BLaER1 treated with 17β-estradiol and CSF1 and Interleukin-3, amounts not matched to agents 10 nM and 100 nM (cell line): ENCODE measurements around the gene PLEKHA7.
"Not testable (repeated sequence)": the region's sequence is repeated elsewhere in the genome, so short reads cannot be mapped to it uniquely, and the experiment has no call there.

Source experiments
- H3K27ac ChIP-seq, 11 experiments: shearing (Covaris generic); formaldehyde crosslinking; 2 replicates each; pipeline ENCODE4 v1.8.1; 2022
- H3K27me3 ChIP-seq, 11 experiments: shearing (Covaris generic); formaldehyde crosslinking; 2 replicates each; pipeline ENCODE4 v1.8.1; 2022
- H3K36me3 ChIP-seq, 11 experiments: shearing (Covaris generic); formaldehyde crosslinking; 2 replicates each; pipeline ENCODE4 v1.8.1; 2022
- H3K4me1 ChIP-seq, 10 experiments: shearing (Covaris generic); formaldehyde crosslinking; 2 replicates each; pipeline ENCODE4 v1.8.1; 2022
- H3K4me2 ChIP-seq, 11 experiments: shearing (Covaris generic); formaldehyde crosslinking; 2 replicates each; pipeline ENCODE4 v1.8.1; 2022
- H3K4me3 ChIP-seq, 10 experiments: shearing (Covaris generic); formaldehyde crosslinking; 2 replicates each; pipeline ENCODE4 v1.8.1; 2022
- H3K9ac ChIP-seq, 11 experiments: shearing (Covaris generic); formaldehyde crosslinking; 2 replicates each; pipeline ENCODE4 v1.8.1; 2022
- H3K9me3 ChIP-seq, 11 experiments: shearing (Covaris generic); formaldehyde crosslinking; replicated peaks in 1 of 11; 2 replicates each; pipeline ENCODE4 v1.8.1; 2022
- H4K20me1 ChIP-seq, 11 experiments: shearing (Covaris generic); formaldehyde crosslinking; 2 replicates each; pipeline ENCODE4 v1.8.1; 2022
- Cebpa-rat ChIP-seq, 11 experiments: shearing (Covaris generic); IDR thresholded peaks; 2 replicates each; pipeline ENCODE4 v1.8.1; 2022

PLEKHA7 gene

DNA sequence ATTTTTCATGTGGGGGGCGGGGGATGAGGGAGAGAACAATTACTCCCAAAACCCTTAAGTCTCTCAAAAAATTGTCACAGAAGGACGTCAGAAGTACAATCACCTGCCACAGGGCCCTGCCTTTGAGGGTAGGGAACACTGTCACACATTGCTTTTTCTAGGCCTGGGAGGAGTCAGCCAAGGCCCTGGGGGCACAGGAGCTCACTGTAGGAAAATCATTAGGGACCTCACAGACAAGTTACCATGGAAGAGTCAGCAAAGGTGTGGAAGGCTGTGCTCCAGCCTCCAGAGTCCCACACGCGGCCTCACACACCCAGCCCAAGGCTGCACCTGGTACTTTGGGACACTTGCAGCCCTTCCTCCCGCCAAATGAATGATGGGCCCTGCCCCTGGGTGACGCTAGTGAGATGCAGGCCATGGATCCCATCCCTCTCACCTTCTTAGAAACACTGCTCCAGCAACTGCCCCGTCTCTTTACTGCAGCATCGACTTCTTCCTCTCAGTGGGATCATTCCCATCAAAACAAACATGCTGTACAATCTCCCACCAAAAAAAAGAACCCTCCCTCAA, 3.3 kb downstream of the PLEKHA7 start:
- peaks cover 0 to 27% (median 8%) of the 10 kb centered on the region in 11 experiments; a peak in 8 of 22 replicates for H4K20me1 ChIP-seq
- no peaks in the 10 kb centered on the region for H3K36me3 ChIP-seq
- H3K27me3 ChIP-seq, result peaks cover 53 to 64% (median 58%) of the 10 kb centered on the region in 11 experiments
- H3K9me3 ChIP-seq, result peaks cover 0 to 6% (median under 1%) of the 10 kb centered on the region in 11 experiments; a peak in 5 of 22 replicates
- H3K4me3 ChIP-seq, result no peak overlapping the region
- peaks cover 0 to 13% (median 7%) of the 10 kb centered on the region in 10 experiments; a peak in 13 of 20 replicates for H3K4me1 ChIP-seq
- no peak overlapping the region for H3K4me2 ChIP-seq
- no peak overlapping the region for H3K9ac ChIP-seq
- no peak for TF ChIP-seq Cebpa-rat (IDR thresholded peaks at IDR 0.05)
- H3K27ac ChIP-seq, result no peak overlapping the region

DNA sequence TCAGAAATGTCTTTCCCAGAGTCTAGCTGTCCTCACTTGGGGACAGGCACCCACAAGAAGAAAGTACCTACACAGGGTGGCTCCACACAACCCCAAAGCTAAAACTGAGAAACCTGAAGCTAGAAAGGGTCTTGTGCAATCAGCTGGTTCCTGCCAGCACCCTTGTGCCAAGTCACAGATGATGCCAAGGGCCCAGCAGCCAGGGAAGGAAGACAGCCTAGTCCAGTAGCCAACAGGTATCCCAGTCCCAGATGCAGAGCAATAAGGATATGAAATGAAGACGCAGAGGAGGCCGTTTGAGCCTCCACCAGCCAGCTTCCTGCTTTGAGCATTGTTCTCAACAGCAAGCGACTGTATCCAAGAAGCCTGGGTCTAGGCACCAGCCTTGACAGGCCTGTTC, 6.1 kb downstream of the PLEKHA7 start:
- TF ChIP-seq Cebpa-rat (IDR thresholded peaks at IDR 0.05), result 0 out of 22 replicates have a peak, but pooled peaks of 1 of the 11 experiments have one; percentile 6
- H3K27ac ChIP-seq, result no peak overlapping the region
- H3K4me1 ChIP-seq, result no peaks in the 10 kb centered on the region

DNA sequence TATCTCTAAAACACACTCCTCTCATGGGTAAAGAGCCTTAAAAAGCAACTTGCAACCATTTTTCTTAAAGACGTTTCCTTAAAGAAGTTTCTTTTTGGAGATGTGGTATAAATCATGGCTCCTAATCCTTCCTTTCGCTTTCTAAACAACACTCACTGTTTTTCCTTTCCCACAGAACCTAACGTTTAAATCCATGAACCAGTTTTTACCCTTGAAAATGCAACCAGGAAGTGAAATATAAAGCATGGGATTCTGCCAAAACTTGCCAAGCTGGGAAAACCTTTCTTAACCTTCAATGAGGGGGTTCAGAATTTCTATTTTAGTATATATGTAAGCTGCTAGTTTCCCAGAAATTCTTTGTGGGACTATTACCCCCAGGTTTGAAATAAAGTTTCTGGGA, 8.6 kb downstream of the PLEKHA7 start:
- Histone ChIP-seq H3K4me1 (no peaks in the 10 kb centered on the region), H3K27ac (no peak overlapping the region), H3K4me2 (no peak overlapping the region), H3K9ac (no peak overlapping the region), H3K36me3 (no peaks in the 10 kb centered on the region), H3K27me3 (peaks cover 2 to 12% (median 7%) of the 10 kb centered on the region in 11 experiments; a peak in 21 of 22 replicates), H4K20me1 (no peaks in the 10 kb centered on the region), H3K4me3 (no peak overlapping the region), H3K9me3 (peaks cover 3 to 13% (median 9%) of the 10 kb centered on the region in 11 experiments; a peak in 14 of 22 replicates)
- no peak for TF ChIP-seq Cebpa-rat (IDR thresholded peaks at IDR 0.05)

More for the DNA sequence above, 6.1 kb downstream of the PLEKHA7 start:
- Histone ChIP-seq H3K27me3 (peaks cover 27 to 36% (median 31%) of the 10 kb centered on the region in 11 experiments), H3K9ac (no peak overlapping the region), H3K9me3 (peaks cover 3 to 13% (median 9%) of the 10 kb centered on the region in 11 experiments; a peak in 14 of 22 replicates), H3K36me3 (no peaks in the 10 kb centered on the region), H3K4me2 (no peak overlapping the region), H3K4me3 (no peak overlapping the region), H4K20me1 (peaks cover 0 to 20% (median 0%) of the 10 kb centered on the region in 11 experiments; a peak in 8 of 22 replicates)

DNA sequence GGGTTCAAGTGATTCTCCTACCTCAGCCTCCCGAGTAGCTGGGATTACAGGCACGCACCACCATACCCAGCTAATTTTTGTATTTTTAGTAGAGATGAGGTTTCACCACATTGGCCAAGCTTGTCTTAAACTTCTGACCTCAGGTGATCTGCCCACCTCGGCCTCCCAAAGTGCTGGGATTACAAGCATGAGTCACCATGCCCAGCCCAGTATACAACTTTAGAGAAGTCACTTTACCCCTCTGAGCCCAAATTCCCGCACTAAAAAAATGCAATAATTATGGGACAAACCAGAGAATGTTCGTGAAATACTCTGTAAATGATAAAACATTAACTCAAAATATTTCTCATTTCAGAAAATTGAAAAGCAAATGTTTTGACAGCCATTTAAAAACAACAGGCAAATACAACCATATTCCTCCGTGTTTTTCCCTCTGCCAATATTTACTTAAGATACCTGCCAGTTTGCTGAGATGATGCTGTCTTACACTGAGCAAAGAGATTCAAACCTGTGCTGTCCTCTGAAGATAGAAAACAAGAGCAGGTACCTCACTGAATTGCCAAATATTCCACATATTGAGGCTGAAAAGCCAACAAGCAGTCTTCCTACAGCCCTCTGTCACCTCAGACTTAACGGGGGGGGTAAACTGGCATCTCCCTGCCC, 9.6 kb downstream of the PLEKHA7 start:
- H3K27me3 ChIP-seq, result peaks cover 0 to 1% (median 0%) of the 10 kb centered on the region in 11 experiments; a peak in 1 of 22 replicates
- H3K4me2 ChIP-seq, result no peak overlapping the region
- H3K4me1 ChIP-seq, result no peaks in the 10 kb centered on the region
- no peak overlapping the region for H3K9ac ChIP-seq
- no peak overlapping the region for H3K4me3 ChIP-seq
- no peak for TF ChIP-seq Cebpa-rat (IDR thresholded peaks at IDR 0.05)
- H3K36me3 ChIP-seq, result no peaks in the 10 kb centered on the region
- H4K20me1 ChIP-seq, result no peaks in the 10 kb centered on the region
- H3K27ac ChIP-seq, result no peak overlapping the region
- H3K9me3 ChIP-seq, result peaks cover 3 to 13% (median 9%) of the 10 kb centered on the region in 11 experiments; a peak in 14 of 22 replicates

DNA sequence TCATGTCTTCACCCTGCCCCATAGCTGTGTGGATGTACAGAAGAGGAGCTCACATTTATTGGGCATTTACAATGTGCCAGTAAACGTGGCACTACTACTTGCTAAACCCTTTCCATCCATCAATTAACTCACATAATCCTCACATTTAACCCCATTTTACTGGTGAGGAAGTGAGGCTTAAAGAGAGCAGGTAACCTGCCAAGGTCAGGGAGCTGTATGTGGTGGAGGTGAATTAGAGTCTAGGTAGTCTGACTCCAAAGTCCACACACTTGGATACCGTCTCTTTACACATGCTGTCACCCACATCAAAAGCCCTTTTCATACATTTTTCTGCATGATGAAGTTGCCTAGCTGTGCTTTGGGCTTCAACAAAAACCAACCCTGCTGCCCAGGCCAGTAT, 10.8 kb downstream of the PLEKHA7 start:
- Histone ChIP-seq H4K20me1 (no peaks in the 10 kb centered on the region), H3K9me3 (peaks cover 3 to 13% (median 9%) of the 10 kb centered on the region in 11 experiments; a peak in 14 of 22 replicates), H3K27me3 (no peaks in the 10 kb centered on the region), H3K4me2 (no peak overlapping the region), H3K4me3 (no peak overlapping the region), H3K27ac (no peak overlapping the region), H3K4me1 (no peaks in the 10 kb centered on the region), H3K9ac (no peak overlapping the region), H3K36me3 (no peaks in the 10 kb centered on the region)
- no peak for TF ChIP-seq Cebpa-rat (IDR thresholded peaks at IDR 0.05)

GRCh38 chr11:17002543-17002942, 11.7 kb downstream of the PLEKHA7 start:
- TF ChIP-seq Cebpa-rat (IDR thresholded peaks at IDR 0.05), result no peak
- H4K20me1 ChIP-seq, result no peaks in the 10 kb centered on the region
- H3K4me2 ChIP-seq, result no peak overlapping the region
- no peaks in the 10 kb centered on the region for H3K36me3 ChIP-seq
- H3K9ac ChIP-seq, result no peak overlapping the region
- H3K27me3 ChIP-seq, result no peaks in the 10 kb centered on the region
- H3K27ac ChIP-seq, result no peak overlapping the region
- peaks cover 3 to 13% (median 9%) of the 10 kb centered on the region in 11 experiments; a peak in 14 of 22 replicates for H3K9me3 ChIP-seq
- no peak overlapping the region for H3K4me3 ChIP-seq
- H3K4me1 ChIP-seq, result no peaks in the 10 kb centered on the region

DNA sequence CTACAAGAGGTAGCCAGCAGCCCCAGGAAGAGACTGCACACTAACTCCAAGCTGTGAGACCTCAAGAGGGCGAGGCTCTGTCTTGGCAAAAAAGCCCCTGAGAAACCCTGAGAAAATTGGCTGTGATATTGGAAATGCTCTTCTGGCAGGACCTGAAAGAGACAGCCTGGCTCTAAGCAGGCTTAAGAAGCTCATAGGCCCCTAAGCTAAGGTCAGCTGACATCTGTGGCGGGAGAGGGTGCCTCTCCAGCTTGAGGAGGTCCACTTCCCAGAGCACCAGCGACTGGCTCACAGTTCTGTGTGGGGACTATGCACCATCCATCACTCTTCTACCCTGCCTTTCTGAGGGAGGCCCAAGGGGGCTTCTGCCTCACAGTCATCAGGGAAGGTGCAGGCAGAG, 12.4 kb downstream of the PLEKHA7 start:
- TF ChIP-seq Cebpa-rat (IDR thresholded peaks at IDR 0.05), result no peak
- Histone ChIP-seq H3K27ac (no peak overlapping the region), H3K4me2 (no peak overlapping the region), H3K9ac (no peak overlapping the region), H3K4me1 (no peaks in the 10 kb centered on the region), H3K4me3 (no peak overlapping the region), H3K9me3 (peaks cover 3 to 13% (median 9%) of the 10 kb centered on the region in 11 experiments; a peak in 14 of 22 replicates), H3K27me3 (no peaks in the 10 kb centered on the region), H3K36me3 (no peaks in the 10 kb centered on the region), H4K20me1 (no peaks in the 10 kb centered on the region)

GRCh38 chr11:17000987-17001386, 13.2 kb downstream of the PLEKHA7 start:
- no peak overlapping the region for H3K27ac ChIP-seq
- TF ChIP-seq Cebpa-rat (IDR thresholded peaks at IDR 0.05), result no peak
- no peak overlapping the region for H3K9ac ChIP-seq
- H3K4me3 ChIP-seq, result no peak overlapping the region
- H3K4me1 ChIP-seq, result no peaks in the 10 kb centered on the region
- H3K4me2 ChIP-seq, result no peak overlapping the region
- no peaks in the 10 kb centered on the region for H4K20me1 ChIP-seq
- no peaks in the 10 kb centered on the region for H3K27me3 ChIP-seq
- peaks cover 3 to 12% (median 9%) of the 10 kb centered on the region in 11 experiments; a peak in 14 of 22 replicates for H3K9me3 ChIP-seq
- H3K36me3 ChIP-seq, result no peaks in the 10 kb centered on the region

DNA sequence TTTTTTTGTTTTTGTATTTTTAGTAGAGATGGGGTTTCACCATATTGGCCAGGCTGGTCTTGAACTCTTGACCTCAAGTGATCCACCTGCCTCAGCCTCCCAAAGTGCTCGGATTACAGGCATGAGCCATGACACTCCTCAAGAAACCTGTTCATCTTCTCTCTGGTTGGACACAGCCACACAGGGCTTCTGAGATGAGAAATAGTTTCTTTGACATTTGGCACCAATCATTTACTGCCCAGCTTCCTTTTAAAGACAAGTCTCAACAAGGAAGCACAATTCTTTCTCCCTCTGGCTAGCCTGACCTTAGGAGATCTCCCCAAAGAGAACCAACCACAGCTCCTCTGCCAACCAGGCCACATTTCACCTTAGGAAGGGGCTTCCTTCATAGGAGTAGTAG, 14.0 kb downstream of the PLEKHA7 start:
- H3K4me1 ChIP-seq, H4K20me1 ChIP-seq, H3K4me3 ChIP-seq, H3K4me2 ChIP-seq, H3K9ac ChIP-seq, H3K36me3 ChIP-seq, H3K9me3 ChIP-seq, H3K27ac ChIP-seq, H3K27me3 ChIP-seq: not testable (repeated sequence)
